Activated naive CD4-positive, alpha-beta T cell treated with anti-CD3 and anti-CD28 coated beads, Interleukin-2, amount 50 U/mL, for 16 hours (primary cell): ENCODE measurements around the gene DAO.
"Not testable (repeated sequence)": the region's sequence is repeated elsewhere in the genome, so short reads cannot be mapped to it uniquely, and the experiment has no call there.

Experiments used
- DNase-seq: peaks from one replicate; pipeline ENCODE4 v3.0.0-alpha.2; 2020

The DAO gene

GRCh38 chr12:108879615-108880254, at the start of gene DAO:
DAO (plus strand) TSS chr12:108880092; CDS start chr12:108885007, 4,915 bp downstream.
- DNase-seq, result no peak

GRCh38 chr12:108831309-108831991, 48.4 kb upstream of the DAO start:
- no peak for DNase-seq

GRCh38 chr12:108832208-108832607, 47.7 kb upstream of the DAO start:
- DNase-seq, result no peak

- DNase-seq, result no peak
These were observed 47.0 kb upstream of the DAO start for GRCh38 chr12:108832730-108833354.

- no peak for DNase-seq
These were observed 46.5 kb upstream of the DAO start for GRCh38 chr12:108833355-108833733.

- no peak for DNase-seq
These were observed 46.0 kb upstream of the DAO start for GRCh38 chr12:108833757-108834472.

- no peak for DNase-seq
These were observed 43.8 kb upstream of the DAO start for GRCh38 chr12:108835860-108836634.

GRCh38 chr12:108837239-108837638, 42.7 kb upstream of the DAO start:
- DNase-seq, result no peak

GRCh38 chr12:108837680-108838079, 42.2 kb upstream of the DAO start:
- no peak for DNase-seq

GRCh38 chr12:108838194-108839017, 41.5 kb upstream of the DAO start:
- peak; percentile 33 for DNase-seq

- DNase-seq, result no peak
These were observed 40.6 kb upstream of the DAO start for GRCh38 chr12:108839018-108839889.

- no peak for DNase-seq
These were observed 40.0 kb upstream of the DAO start for GRCh38 chr12:108839890-108840230.

GRCh38 chr12:108840605-108841332, 39.1 kb upstream of the DAO start:
- no peak for DNase-seq

- not testable (repeated sequence) for DNase-seq
These were observed 38.1 kb upstream of the DAO start for GRCh38 chr12:108841825-108842224.

GRCh38 chr12:108842361-108842760, 37.5 kb upstream of the DAO start:
- DNase-seq, result no peak

GRCh38 chr12:108843187-108843586, 36.7 kb upstream of the DAO start:
- DNase-seq, result no peak

GRCh38 chr12:108845696-108846095, 34.2 kb upstream of the DAO start:
- no peak for DNase-seq

- DNase-seq, result no peak
These were observed 33.6 kb upstream of the DAO start for GRCh38 chr12:108846290-108846701.

GRCh38 chr12:108847705-108848104, 32.2 kb upstream of the DAO start:
- DNase-seq, result no peak

- no peak for DNase-seq
These were observed 30.2 kb upstream of the DAO start for GRCh38 chr12:108849660-108850059.
